Endometrial microvascular endothelial cells (primary cell): ENCODE measurements around the gene TTLL11. TPM values are rescaled to one million over a fixed set of nuclear protein-coding genes. Genes with fewer than 3 reads are reported as not detected.

Experiments used
- in situ Hi-C: cut with HindIII; loops from 2 replicates; pipeline ENCODE4 v1.10.0; 2017; ENCODE audit warnings: low sequenced_read_pairs, low pct_unique_long_range_greater_than_20kb; ENCODE audit errors: inconsistent ontology term
- total RNA-seq: library from RNA; depleted of rRNA; stranded (reverse); fragments of >200 nt; gene quantifications from one replicate; pipeline ENCODE4 v1.2.3, GENCODE V29; 2015; ENCODE audit errors: inconsistent ontology term

Gene TTLL11
- 2.0 TPM for total RNA-seq

- in situ Hi-C loops: no loop called here
Observed at GRCh38 chr9:122092611-122093506, at the start of gene TTLL11. Gene TTLL11, minus strand, starts transcription at chr9:122093308. Its CDS starts 160 bp downstream, at chr9:122093148.

GRCh38 chr9:122141671-122142070 is 48.6 kb upstream of the TTLL11 start:
- in situ Hi-C loops: no loop called here

- in situ Hi-C loops: no loop called here
Observed at GRCh38 chr9:122140368-122141193, 47.5 kb upstream of the TTLL11 start.

GRCh38 chr9:122138560-122139268 is 45.6 kb upstream of the TTLL11 start:
- in situ Hi-C loops: no loop called here

GRCh38 chr9:122135529-122135859 is 42.4 kb upstream of the TTLL11 start:
- in situ Hi-C loops: no loop called here

- in situ Hi-C loops: no loop called here
Observed at GRCh38 chr9:122134822-122135528, 41.9 kb upstream of the TTLL11 start.

GRCh38 chr9:122133984-122134535 is 41.0 kb upstream of the TTLL11 start:
- in situ Hi-C loops: no loop called here

GRCh38 chr9:122133263-122133983 is 40.3 kb upstream of the TTLL11 start:
- in situ Hi-C loops: no loop called here

GRCh38 chr9:122132539-122132938 is 39.4 kb upstream of the TTLL11 start:
- in situ Hi-C loops: no loop called here

GRCh38 chr9:122131401-122132001 is 38.4 kb upstream of the TTLL11 start:
- in situ Hi-C loops: no loop called here

- in situ Hi-C loops: no loop called here
Observed at GRCh38 chr9:122130837-122131236, 37.7 kb upstream of the TTLL11 start.

GRCh38 chr9:122129969-122130368 is 36.9 kb upstream of the TTLL11 start:
- in situ Hi-C loops: no loop called here

- in situ Hi-C loops: no loop called here
Observed at GRCh38 chr9:122128969-122129343, 35.8 kb upstream of the TTLL11 start.

- in situ Hi-C loops: no loop called here
Observed at GRCh38 chr9:122128007-122128968, 35.2 kb upstream of the TTLL11 start.

- in situ Hi-C loops: no loop called here
Observed at GRCh38 chr9:122127396-122127798, 34.3 kb upstream of the TTLL11 start.
